ENCODE results near the gene KCNT1.

- TF ChIP-seq POLR2A (IDR thresholded peaks at IDR 0.05) (no peak), CTCF (IDR thresholded peaks at IDR 0.05) (no peak)
Measured at GRCh38 chr9:135746565-135746964, 44.6 kb downstream of the KCNT1 start.
